ENCODE data around the gene ELAVL3.

Gene ELAVL3

GRCh38 chr19:11405846-11406643 is 74.8 kb downstream of the ELAVL3 start:
- DNase-seq: no peak

- no peak for DNase-seq
Measured at GRCh38 chr19:11404588-11405222, 76.1 kb downstream of the ELAVL3 start.

GRCh38 chr19:11401808-11402543 is 78.9 kb downstream of the ELAVL3 start:
- DNase-seq: no peak

All from midbrain (tissue), 1 donor.